GM12878 (cell line): ENCODE measurements around the gene IQGAP2. TPM values are rescaled to one million over a fixed set of nuclear protein-coding genes. Genes with fewer than 3 reads are reported as not detected.

Experiments
- ATAC-seq: fragments of 200-7000 bp; cut with Tn5 transposase; 3 replicates; pipeline ENCODE4 v1.9.1; 2020; ENCODE audit warnings: mild to moderate bottlenecking, moderate library complexity
- BruUV-seq: library from RNA; stranded (reverse); fragments of 400-500 nt; replicated peaks from 2 replicates; lab custom pipeline; 2021; lab: Mats Ljungman, UMichigan
- CTCF ChIA-PET: fragments of 300-600 bp; sonication (Branson Sonifier 250); formaldehyde crosslinking; extraction: SDS; loops from one replicate; lab custom pipeline; 2021; ENCODE audit warnings: inconsistent platforms; lab: Yijun Ruan, JAX
- POLR2A ChIA-PET: fragments of 350-600 bp; formaldehyde crosslinking; extraction: SDS; loops from one replicate; lab custom pipeline; 2021; ENCODE audit warnings: inconsistent platforms; lab: Charles Lee
- RAD21 ChIA-PET: fragments of 300-600 bp; sonication (Branson Sonifier 250); formaldehyde crosslinking; loops from one replicate; lab custom pipeline; 2023; ENCODE audit warnings: antibody characterized with exemption; ENCODE audit not compliant: unreplicated experiment; lab: Charles Lee
- SMC1A ChIA-PET: fragments of 300-600 bp; sonication (Branson Sonifier 250); formaldehyde crosslinking; loops from one replicate; lab custom pipeline; 2023; ENCODE audit not compliant: unreplicated experiment, uncharacterized antibody; lab: Charles Lee
- DNase-seq: peaks from one replicate; pipeline ENCODE4 v3.0.0-alpha.2; 2011; ENCODE audit warnings: low read depth, low spot score
- FAIRE-seq: peaks from 3 replicates; lab custom pipeline; 2011; peaks lifted over from hg19 to GRCh38; lab: Jason Lieb, UNC
- H2AFZ ChIP-seq: 2 replicates; pipeline ENCODE4 v1.6.0; 2011; ENCODE audit warnings: low read depth, low read length, control low read depth; ENCODE audit not compliant: control insufficient read depth
- H3K27ac ChIP-seq: 2 replicates; pipeline ENCODE4 v1.5.1; 2011; ENCODE audit warnings: control low read depth; ENCODE audit not compliant: control insufficient read depth, insufficient read depth
- H3K27me3 ChIP-seq, 2 experiments: replicated peaks in 1 of 2; 2 replicates each; pipeline versions ENCODE4 v1.6.0 to v1.6.1; 2011; ENCODE audit warnings: low read length in 1 of 2; ENCODE audit not compliant: control insufficient read depth in 2 of 2, insufficient read depth in 2 of 2
- H3K36me3 ChIP-seq, 2 experiments: 2 replicates each; pipeline ENCODE4 v1.5.1; 2011; ENCODE audit warnings: low read length in 1 of 2; ENCODE audit not compliant: control insufficient read depth in 2 of 2, insufficient read depth in 2 of 2
- H3K4me1 ChIP-seq: 2 replicates; pipeline ENCODE4 v1.6.1; 2011; ENCODE audit warnings: mild to moderate bottlenecking, low read length, moderate library complexity, mixed read lengths; ENCODE audit not compliant: control insufficient read depth, insufficient read depth
- H3K4me2 ChIP-seq: 2 replicates; pipeline ENCODE4 v1.6.0; 2011; ENCODE audit warnings: control low read depth; ENCODE audit not compliant: control insufficient read depth, insufficient read depth
- H3K4me3 ChIP-seq: fragments of 200-600 bp; sonication (generic); 2 replicates; pipeline ENCODE4 v1.5.1; 2016
- H3K79me2 ChIP-seq: 2 replicates; pipeline ENCODE4 v1.6.0; 2011; ENCODE audit warnings: low read length; ENCODE audit not compliant: control insufficient read depth, insufficient read depth
- H3K9ac ChIP-seq: 2 replicates; pipeline ENCODE4 v1.8.0; 2011; ENCODE audit warnings: low read length, control low read depth, mixed read lengths; ENCODE audit not compliant: control insufficient read depth, insufficient read depth
- H3K9me3 ChIP-seq: replicated peaks from 3 replicates; pipeline ENCODE4 v1.5.1; 2011; ENCODE audit warnings: mild to moderate bottlenecking, low read length; ENCODE audit not compliant: control insufficient read depth, insufficient read depth
- H4K20me1 ChIP-seq: 2 replicates; pipeline ENCODE4 v1.6.0; 2011; ENCODE audit not compliant: control insufficient read depth, insufficient read depth
- BCL11A ChIP-seq: IDR thresholded peaks from 2 replicates; pipeline ENCODE4 v1.6.1; 2011; ENCODE audit warnings: low read depth, low read length
- CBX3 ChIP-seq: fragments of 200-600 bp; sonication (generic); IDR thresholded peaks from 2 replicates; pipeline ENCODE4 v1.6.1; 2016; ENCODE audit warnings: low read depth, borderline replicate concordance
- CHD2 ChIP-seq: IDR thresholded peaks from 2 replicates; pipeline ENCODE4 v1.6.1; 2011; ENCODE audit warnings: low read depth, low read length, improper control_type of control experiment, borderline replicate concordance
- HCFC1 ChIP-seq: fragments of 150-350 bp; IDR thresholded peaks from 2 replicates; pipeline ENCODE4 v1.6.1; 2014; ENCODE audit warnings: low read length
- HDAC2 ChIP-seq: fragments of 200-600 bp; sonication (generic); IDR thresholded peaks from 2 replicates; pipeline ENCODE4 v1.6.1; 2017
- HDAC6 ChIP-seq: fragments of 200-600 bp; sonication (generic); IDR thresholded peaks from one replicate; pipeline ENCODE4 v1.8.0; 2017; ENCODE audit warnings: antibody characterized with exemption; ENCODE audit not compliant: unreplicated experiment
- KAT2A ChIP-seq: conservative IDR thresholded peaks from 2 replicates; pipeline ENCODE4 v1.6.1; 2011; ENCODE audit warnings: low read depth, low read length; ENCODE audit not compliant: control insufficient read depth
- NBN ChIP-seq: fragments of 450-650 bp; IDR thresholded peaks from 2 replicates; pipeline ENCODE4 v1.6.1; 2016
- NFYA ChIP-seq: IDR thresholded peaks from 2 replicates; pipeline ENCODE4 v1.6.1; 2011; ENCODE audit warnings: low read depth, mild to moderate bottlenecking, low read length, improper control_type of control experiment, borderline replicate concordance
- POLR2AphosphoS2 ChIP-seq: IDR thresholded peaks from 2 replicates; pipeline ENCODE4 v1.6.1; 2011; ENCODE audit warnings: low read depth, mild to moderate bottlenecking, low read length, improper control_type of control experiment, moderate library complexity
- POLR2AphosphoS5 ChIP-seq: IDR thresholded peaks from 2 replicates; pipeline ENCODE4 v1.6.1; 2011; ENCODE audit warnings: mild to moderate bottlenecking, low read length, inconsistent platforms
- SIX5 ChIP-seq: IDR thresholded peaks from 2 replicates; pipeline ENCODE4 v1.6.1; 2011; ENCODE audit warnings: mild to moderate bottlenecking, low read depth, low read length, moderate library complexity; ENCODE audit not compliant: severe bottlenecking
- SRF ChIP-seq, 2 experiments: IDR thresholded peaks; 2 replicates each; pipeline ENCODE4 v1.6.1; 2011; ENCODE audit warnings: low read depth in 2 of 2, low read length in 2 of 2, mild to moderate bottlenecking in 1 of 2, moderate library complexity in 1 of 2
- WGBS: methylation state at CpG from one replicate; pipeline ENCODE4 v1.1.6; 2016; ENCODE audit warnings: low lambda C conversion rate; ENCODE audit not compliant: insufficient replicate concordance, insufficient coverage; ENCODE audit errors: missing lambda C conversion rate; 5-methylcytosine and 5-hydroxymethylcytosine counted together
- in situ Hi-C: fragments of 300-500 bp; cut with MboI; formaldehyde crosslinking; loops from 9 replicates; pipeline ENCODE4 v1.14.3; 2018; ENCODE audit warnings: mixed read lengths
- intact Hi-C: fragments of 100-400 bp; cut with micrococcal nuclease; formaldehyde crosslinking; loops from one replicate; pipeline ENCODE4 v1.14.2; 2022; ENCODE audit not compliant: unreplicated experiment
- polyA plus RNA-seq, 11 experiments: library from polyadenylated mRNA; depleted of rRNA in 4 of 11; unstranded in 6 of 11; stranded (reverse) in 5 of 11; fragments of >200 nt; fragmentation: Nextera tagmentation in 4 of 11; fragmentation: Illumina TruSeq in 1 of 11; extraction: Ambion mirVana in 4 of 11; extraction: Trizol in 1 of 11; gene quantifications; 1 replicate in 1 of 11; 2 replicates in 10 of 11; pipeline versions ENCODE4 v1.2.1 to v1.2.3, GENCODE V29; 2011 to 2016; ENCODE audit warnings: inconsistent platforms in 2 of 11, missing spikeins in 2 of 11, low read depth in 1 of 11
- total RNA-seq, 4 experiments: library from RNA; depleted of rRNA in 3 of 4; stranded (reverse); fragments of >200 nt in 3 of 4; fragmentation: Illumina TruSeq in 1 of 4; extraction: Trizol in 1 of 4; gene quantifications; 2 replicates each; pipeline versions ENCODE4 v1.2.1 to v1.2.3, GENCODE V29; 2013 to 2021
- TF ChIP-seq, protein P1 (sequence below): fragments of 450-650 bp; formaldehyde crosslinking; IDR thresholded peaks from 2 replicates; pipeline ENCODE4 v1.4.0; 2022; ENCODE audit warnings: mild to moderate bottlenecking, moderate library complexity
- TF ChIP-seq, protein P2 (sequence below): IDR thresholded peaks from 2 replicates; pipeline ENCODE4 v1.6.1; 2011; ENCODE audit warnings: borderline replicate concordance, low read depth, mild to moderate bottlenecking, moderate library complexity, mixed read lengths, low read length; ENCODE audit not compliant: insufficient read depth; ENCODE audit errors: extremely low read length
- TF ChIP-seq, protein P3 (sequence below): IDR thresholded peaks from 2 replicates; pipeline ENCODE4 v1.6.1; 2012; ENCODE audit warnings: low read depth, low read length, improper control_type of control experiment
- TF ChIP-seq, protein P4 (sequence below): fragments of 450-650 bp; IDR thresholded peaks from 2 replicates; pipeline ENCODE4 v1.6.1; 2017; ENCODE audit warnings: mild to moderate bottlenecking

Gene IQGAP2
- total and polyA plus RNA-seq, 10 of the 15 experiments (the other 5 are each of a cell fraction or from before 2014, with no cell fraction given), result 14.5 to 41.4 (median 21.8) TPM

DNA sequence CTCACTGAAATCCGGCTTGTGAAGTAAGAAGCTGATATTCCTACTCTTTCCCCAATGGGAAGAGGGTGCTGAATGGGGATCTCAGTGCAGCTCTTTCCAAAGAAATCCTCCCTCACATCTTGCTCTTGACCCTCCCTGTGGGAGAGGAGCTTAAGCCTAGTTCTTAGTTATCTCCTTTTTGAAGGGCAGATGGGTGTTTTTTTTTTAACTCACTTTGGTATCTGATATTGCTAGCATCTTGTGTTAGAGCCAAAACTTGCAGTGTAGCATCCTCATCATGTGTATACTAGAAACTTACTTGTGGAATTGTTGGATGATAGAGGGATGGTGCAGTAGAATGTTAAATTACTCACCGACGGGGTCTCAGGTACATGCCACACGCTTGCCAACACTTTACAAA, 129.9 kb downstream of the IQGAP2 start:
- 81% methylated on average over 4 of the region's 4 CpGs for WGBS
- intact Hi-C loops, result no loop called here
- H3K4me2 ChIP-seq, result no peak overlapping the region
- no peaks in the 10 kb centered on the region for H3K27me3 ChIP-seq
- BruUV-seq, result no TSS peak
- ChIA-PET RAD21 (no interaction called here), POLR2A (interaction anchor here (1.0 kb wide), 1 partner anchor 13 kb away, joined by 3 read pairs; no protein-coding TSS in a partner anchor), SMC1A (interaction anchor here (0.6 kb wide), 3 partner anchors 22 to 789 kb away, joined by 3 read pairs; no protein-coding TSS in a partner anchor), CTCF (interaction anchor here (0.6 kb wide), 1 partner anchor 16 kb away, joined by 3 read pairs; no protein-coding TSS in a partner anchor)
- H3K4me1 ChIP-seq, result no peaks in the 10 kb centered on the region
- no peak overlapping the region for H3K9ac ChIP-seq
- ATAC-seq, result no peak
- H3K9me3 ChIP-seq, result no peaks in the 10 kb centered on the region
- no peaks in the 10 kb centered on the region for H3K79me2 ChIP-seq
- no peak overlapping the region for H2AFZ ChIP-seq
- H4K20me1 ChIP-seq, result no peaks in the 10 kb centered on the region; the same call in 1 of the 2 replicates
- no peak for DNase-seq
- H3K27ac ChIP-seq, result no peak overlapping the region
- FAIRE-seq, result no peak
- no peak overlapping the region for H3K4me3 ChIP-seq
- H3K36me3 ChIP-seq, result no peaks in the 10 kb centered on the region
- in situ Hi-C loops, result no loop called here
- TF ChIP-seq, protein P1, sequence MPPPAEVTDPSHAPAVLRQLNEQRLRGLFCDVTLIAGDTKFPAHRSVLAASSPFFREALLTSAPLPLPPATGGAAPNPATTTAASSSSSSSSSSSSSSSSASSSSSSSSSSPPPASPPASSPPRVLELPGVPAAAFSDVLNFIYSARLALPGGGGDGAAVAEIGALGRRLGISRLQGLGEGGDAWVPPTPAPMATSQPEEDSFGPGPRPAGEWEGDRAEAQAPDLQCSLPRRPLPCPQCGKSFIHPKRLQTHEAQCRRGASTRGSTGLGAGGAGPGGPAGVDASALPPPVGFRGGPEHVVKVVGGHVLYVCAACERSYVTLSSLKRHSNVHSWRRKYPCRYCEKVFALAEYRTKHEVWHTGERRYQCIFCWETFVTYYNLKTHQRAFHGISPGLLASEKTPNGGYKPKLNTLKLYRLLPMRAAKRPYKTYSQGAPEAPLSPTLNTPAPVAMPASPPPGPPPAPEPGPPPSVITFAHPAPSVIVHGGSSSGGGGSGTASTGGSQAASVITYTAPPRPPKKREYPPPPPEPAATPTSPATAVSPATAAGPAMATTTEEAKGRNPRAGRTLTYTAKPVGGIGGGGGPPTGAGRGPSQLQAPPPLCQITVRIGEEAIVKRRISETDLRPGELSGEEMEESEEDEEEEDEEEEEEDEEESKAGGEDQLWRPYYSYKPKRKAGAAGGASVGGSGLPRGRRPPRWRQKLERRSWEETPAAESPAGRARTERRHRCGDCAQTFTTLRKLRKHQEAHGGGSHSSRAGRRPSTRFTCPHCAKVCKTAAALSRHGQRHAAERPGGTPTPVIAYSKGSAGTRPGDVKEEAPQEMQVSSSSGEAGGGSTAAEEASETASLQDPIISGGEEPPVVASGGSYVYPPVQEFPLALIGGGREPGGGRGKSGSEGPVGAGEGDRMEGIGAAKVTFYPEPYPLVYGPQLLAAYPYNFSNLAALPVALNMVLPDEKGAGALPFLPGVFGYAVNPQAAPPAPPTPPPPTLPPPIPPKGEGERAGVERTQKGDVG (CRISPR knock-in tag), result no peak
- TF ChIP-seq POLR2AphosphoS5, result no peak
- TF ChIP-seq HDAC6, result no peak
- TF ChIP-seq HDAC2, result no peak
- no peak for TF ChIP-seq KAT2A
- TF ChIP-seq POLR2AphosphoS2, result no peak
- TF ChIP-seq BCL11A, result no peak
- TF ChIP-seq SRF (IDR thresholded peaks at IDR 0.05; ENCODE audit: low read depth in 2 of 2, low read length in 2 of 2), result no peak
- TF ChIP-seq, protein P2, sequence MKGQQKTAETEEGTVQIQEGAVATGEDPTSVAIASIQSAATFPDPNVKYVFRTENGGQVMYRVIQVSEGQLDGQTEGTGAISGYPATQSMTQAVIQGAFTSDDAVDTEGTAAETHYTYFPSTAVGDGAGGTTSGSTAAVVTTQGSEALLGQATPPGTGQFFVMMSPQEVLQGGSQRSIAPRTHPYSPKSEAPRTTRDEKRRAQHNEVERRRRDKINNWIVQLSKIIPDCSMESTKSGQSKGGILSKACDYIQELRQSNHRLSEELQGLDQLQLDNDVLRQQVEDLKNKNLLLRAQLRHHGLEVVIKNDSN, result no peak
- no peak for TF ChIP-seq SIX5
- no peak for TF ChIP-seq NBN
- TF ChIP-seq, protein P3, sequence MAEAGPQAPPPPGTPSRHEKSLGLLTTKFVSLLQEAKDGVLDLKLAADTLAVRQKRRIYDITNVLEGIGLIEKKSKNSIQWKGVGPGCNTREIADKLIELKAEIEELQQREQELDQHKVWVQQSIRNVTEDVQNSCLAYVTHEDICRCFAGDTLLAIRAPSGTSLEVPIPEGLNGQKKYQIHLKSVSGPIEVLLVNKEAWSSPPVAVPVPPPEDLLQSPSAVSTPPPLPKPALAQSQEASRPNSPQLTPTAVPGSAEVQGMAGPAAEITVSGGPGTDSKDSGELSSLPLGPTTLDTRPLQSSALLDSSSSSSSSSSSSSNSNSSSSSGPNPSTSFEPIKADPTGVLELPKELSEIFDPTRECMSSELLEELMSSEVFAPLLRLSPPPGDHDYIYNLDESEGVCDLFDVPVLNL, result no peak
- no peak for TF ChIP-seq CBX3
- TF ChIP-seq CHD2, result no peak
- TF ChIP-seq HCFC1, result no peak
- no peak for TF ChIP-seq NFYA
- TF ChIP-seq, protein P4, sequence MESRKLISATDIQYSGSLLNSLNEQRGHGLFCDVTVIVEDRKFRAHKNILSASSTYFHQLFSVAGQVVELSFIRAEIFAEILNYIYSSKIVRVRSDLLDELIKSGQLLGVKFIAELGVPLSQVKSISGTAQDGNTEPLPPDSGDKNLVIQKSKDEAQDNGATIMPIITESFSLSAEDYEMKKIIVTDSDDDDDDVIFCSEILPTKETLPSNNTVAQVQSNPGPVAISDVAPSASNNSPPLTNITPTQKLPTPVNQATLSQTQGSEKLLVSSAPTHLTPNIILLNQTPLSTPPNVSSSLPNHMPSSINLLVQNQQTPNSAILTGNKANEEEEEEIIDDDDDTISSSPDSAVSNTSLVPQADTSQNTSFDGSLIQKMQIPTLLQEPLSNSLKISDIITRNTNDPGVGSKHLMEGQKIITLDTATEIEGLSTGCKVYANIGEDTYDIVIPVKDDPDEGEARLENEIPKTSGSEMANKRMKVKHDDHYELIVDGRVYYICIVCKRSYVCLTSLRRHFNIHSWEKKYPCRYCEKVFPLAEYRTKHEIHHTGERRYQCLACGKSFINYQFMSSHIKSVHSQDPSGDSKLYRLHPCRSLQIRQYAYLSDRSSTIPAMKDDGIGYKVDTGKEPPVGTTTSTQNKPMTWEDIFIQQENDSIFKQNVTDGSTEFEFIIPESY, result no peak
